Heart left ventricle (tissue), 16 donors: Measurements from ENCODE around the gene ZSWIM2. TPM values are rescaled to one million over a fixed set of nuclear protein-coding genes. Genes with fewer than 3 reads are reported as not detected.

Source experiments
- ATAC-seq, 4 donors: fragments of 200-7000 bp; cut with Tn5 transposase; one replicate each; pipeline ENCODE4 v1.9.1; 2020 to 2022; ENCODE audit warnings: moderate library complexity in 4 of 4, mild to moderate bottlenecking in 3 of 4, moderate number of reproducible peaks in 1 of 4
- DNase-seq, 5 donors: peaks; one replicate each; pipeline ENCODE4 v3.0.0-alpha.2; 2020
- H3K27ac ChIP-seq, 12 donors: fragments of 200-600 bp; sonication (generic) in 4 of 12; one replicate each; pipeline versions ENCODE4 v1.5.0 to v1.8.0; 2016 to 2022; ENCODE audit warnings: mild to moderate bottlenecking in 2 of 12
- H3K27me3 ChIP-seq, 9 donors: fragments of 200-600 bp; sonication (generic) in 2 of 9; one replicate each; pipeline versions ENCODE4 v1.5.1 to v1.8.0; 2016 to 2022; ENCODE audit warnings: mild to moderate bottlenecking in 3 of 9
- H3K36me3 ChIP-seq, 9 donors: fragments of 200-600 bp; sonication (generic) in 2 of 9; one replicate each; pipeline versions ENCODE4 v1.5.0 to v1.8.0; 2018 to 2022; ENCODE audit warnings: mild to moderate bottlenecking in 2 of 9
- H3K4me1 ChIP-seq, 12 donors: fragments of 200-600 bp; sonication (generic) in 4 of 12; one replicate each; pipeline versions ENCODE4 v1.5.0 to v1.8.0; 2016 to 2022; ENCODE audit warnings: mild to moderate bottlenecking in 3 of 12
- H3K4me3 ChIP-seq, 12 donors: fragments of 200-600 bp; sonication (generic) in 4 of 12; one replicate each; pipeline versions ENCODE4 v1.5.0 to v1.8.0; 2017 to 2022; ENCODE audit warnings: mild to moderate bottlenecking in 9 of 12, moderate library complexity in 4 of 12
- H3K9me3 ChIP-seq, 12 donors: fragments of 200-600 bp; sonication (generic) in 4 of 12; one replicate each; pipeline versions ENCODE4 v1.5.0 to v1.8.0; 2016 to 2022; ENCODE audit warnings: mild to moderate bottlenecking in 1 of 12
- POLR2A ChIP-seq, 2 donors: fragments of 450-650 bp; IDR thresholded peaks; one replicate each; pipeline ENCODE4 v1.6.1; 2017; ENCODE audit warnings: antibody characterized with exemption in 2 of 2, mild to moderate bottlenecking in 2 of 2, moderate library complexity in 2 of 2
- WGBS, 4 donors: extraction: QIAGEN DNeasy Blood & Tissue Kit in 2 of 4; methylation state at CpG; one replicate each; pipeline versions ENCODE4 v1.1.5 to v1.1.7; 2013 to 2018; 5-methylcytosine and 5-hydroxymethylcytosine counted together
- intact Hi-C, 10 donors: fragments of 100-400 bp; cut with DNase I; formaldehyde crosslinking; loops; one replicate each; pipeline versions ENCODE4 v1.11.1 to v1.14.2; 2022
- polyA plus RNA-seq, 2 donors: library from polyadenylated mRNA; stranded (reverse); fragments of 200-250 nt; gene quantifications; one replicate each; pipeline ENCODE4 v1.2.3, GENCODE V29; 2013
- total RNA-seq, 9 donors: library from RNA; depleted of rRNA in 2 of 9; stranded (reverse); fragments of >200 nt in 2 of 9; fragmentation: NEBNext Ultra II Directional in 3 of 9; extraction: Animal tissue kit (Norgen Biotek cat#: 25700) in 3 of 9; gene quantifications; one replicate each; pipeline versions ENCODE4 v1.1.0 to v1.2.4, GENCODE V29; 2016 to 2023
- TF ChIP-seq, protein P1 (sequence below), 12 donors: fragments of 200-600 bp; sonication (generic) in 4 of 12; IDR thresholded peaks; one replicate each; pipeline versions ENCODE4 v1.5.0 to v1.8.0; 2018 to 2022; ENCODE audit warnings: antibody characterized with exemption in 12 of 12, mild to moderate bottlenecking in 5 of 12
- donor health status: ischemic (EF 13 %, LVEDD 7.1; RV severe dilation, severe dysfunction).
- donor health status: healthy with polysubstance abuse.
- donor health status: DM: no; HTN: yes; CAD: no.
- donor health status: DM: no; HTN: no; CAD: no.
- donor health status: ischemic (EF 25% LVEDD 6.9; RV normal size, moderate dysfunction).
- donor health status: ischemic (EF 25% LVEDD 5.7; RV mildly dilated, moderate dysfunction).
- donor health status: healthy.
- donor health status: DM: yes; HTN: yes; CAD: no.
- donor health status: ischemic (EF 35%, LVEDD 5.7; RV mildly dilated, moderate dysfunction).
- donor health status: nonischemic (EF 11% LVEDD 7.7; RV severe dilation, severe dysfunction).
- donor health status: DM: yes; HTN: yes; CAD: no.
- donor health status: PGD.
- donor health status: ischemic (EF 29% LVEDD 5.4; RV normal size, mild dysfunction).
- donor health status: nonischemic (EF 23%, LVEDD 6.1; RV moderate dilation, normal function).

The ZSWIM2 gene
- total and polyA plus RNA-seq, 11 donors = not detected

DNA sequence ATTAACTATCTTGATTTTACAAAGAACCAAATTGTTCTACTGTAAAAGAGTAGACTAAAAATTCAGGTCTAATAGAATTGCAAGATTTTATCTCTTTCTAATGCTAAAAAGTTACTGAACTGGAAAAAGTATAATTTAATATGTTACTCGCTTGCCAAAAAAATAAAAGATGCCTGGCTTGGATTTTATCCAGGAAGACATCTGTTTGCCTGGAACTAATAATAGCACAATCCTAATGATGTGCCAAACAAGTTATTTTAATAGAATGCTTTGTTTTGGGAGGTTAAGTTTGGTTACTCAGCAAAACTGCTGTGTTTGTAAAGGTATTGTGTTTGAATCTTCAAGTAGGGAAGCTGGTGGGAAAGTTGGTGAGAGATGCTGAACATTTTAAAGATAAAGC, 19.4 kb upstream of the ZSWIM2 start:
- H3K27ac ChIP-seq = peak overlapping the region in 1 of 12 donors; percentile 6
- peaks cover 0 to 3% (median 0%) of the 10 kb centered on the region in 12 donors for H3K9me3 ChIP-seq
- no peak for DNase-seq
- H3K4me3 ChIP-seq = no peak overlapping the region
- H3K27me3 ChIP-seq = no peaks in the 10 kb centered on the region
- no peak for ATAC-seq
- no peaks in the 10 kb centered on the region for H3K36me3 ChIP-seq
- intact Hi-C loops = loop anchor here in 7 of 10 donors (5.0 to 10.0 kb wide), 5 partner anchors 266 to 716 kb away; no protein-coding TSS in a partner anchor
- no peak for TF ChIP-seq POLR2A (IDR thresholded peaks at IDR 0.05)
- TF ChIP-seq, protein P1, sequence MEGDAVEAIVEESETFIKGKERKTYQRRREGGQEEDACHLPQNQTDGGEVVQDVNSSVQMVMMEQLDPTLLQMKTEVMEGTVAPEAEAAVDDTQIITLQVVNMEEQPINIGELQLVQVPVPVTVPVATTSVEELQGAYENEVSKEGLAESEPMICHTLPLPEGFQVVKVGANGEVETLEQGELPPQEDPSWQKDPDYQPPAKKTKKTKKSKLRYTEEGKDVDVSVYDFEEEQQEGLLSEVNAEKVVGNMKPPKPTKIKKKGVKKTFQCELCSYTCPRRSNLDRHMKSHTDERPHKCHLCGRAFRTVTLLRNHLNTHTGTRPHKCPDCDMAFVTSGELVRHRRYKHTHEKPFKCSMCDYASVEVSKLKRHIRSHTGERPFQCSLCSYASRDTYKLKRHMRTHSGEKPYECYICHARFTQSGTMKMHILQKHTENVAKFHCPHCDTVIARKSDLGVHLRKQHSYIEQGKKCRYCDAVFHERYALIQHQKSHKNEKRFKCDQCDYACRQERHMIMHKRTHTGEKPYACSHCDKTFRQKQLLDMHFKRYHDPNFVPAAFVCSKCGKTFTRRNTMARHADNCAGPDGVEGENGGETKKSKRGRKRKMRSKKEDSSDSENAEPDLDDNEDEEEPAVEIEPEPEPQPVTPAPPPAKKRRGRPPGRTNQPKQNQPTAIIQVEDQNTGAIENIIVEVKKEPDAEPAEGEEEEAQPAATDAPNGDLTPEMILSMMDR (IDR thresholded peaks at IDR 0.05) = no peak
- 38 to 55% (median 48%) methylated on average over 1 of the region's 1 CpG for WGBS, 4 donors
- peaks cover 0 to 18% (median 0%) of the 10 kb centered on the region in 12 donors for H3K4me1 ChIP-seq

DNA sequence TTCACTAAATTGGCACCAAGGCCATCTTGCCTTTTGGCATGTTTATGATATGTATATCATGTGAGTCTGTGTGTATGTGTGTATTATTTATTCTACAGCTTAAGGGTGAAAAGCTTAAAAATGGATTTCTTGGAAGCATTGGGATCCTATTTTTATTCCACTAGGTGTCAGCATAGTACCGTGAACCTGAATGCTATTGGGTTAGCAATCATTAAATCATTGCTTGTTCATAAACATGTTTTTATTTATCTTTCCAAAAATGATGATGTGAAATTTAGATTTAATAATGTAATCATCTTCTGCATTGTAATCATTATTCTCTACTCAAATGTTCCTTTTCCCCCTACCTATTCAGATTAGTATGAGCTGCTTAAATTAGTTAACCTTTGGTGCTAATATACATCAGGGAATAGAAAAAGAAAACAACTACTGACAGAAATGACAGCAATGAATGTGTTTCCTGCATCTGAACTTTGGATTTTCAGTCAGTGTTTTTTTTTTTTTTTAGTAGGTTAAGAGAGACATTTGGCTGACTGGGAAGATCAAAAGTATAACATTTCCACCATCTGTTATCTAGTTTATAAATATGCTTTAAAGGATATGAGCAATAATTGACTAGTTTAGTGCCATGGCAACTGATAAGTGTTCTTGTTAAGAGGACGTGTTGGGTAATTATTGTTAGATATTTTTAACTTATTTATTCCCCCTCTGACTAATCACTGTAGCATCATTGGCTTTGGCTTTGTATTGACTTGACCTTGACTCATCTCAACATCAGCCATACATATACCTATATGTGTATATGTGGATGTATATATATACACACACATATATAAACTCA, 14.1 kb upstream of the ZSWIM2 start:
- Histone ChIP-seq H3K4me3 (no peak overlapping the region), H3K27me3 (no peaks in the 10 kb centered on the region), H3K36me3 (no peaks in the 10 kb centered on the region), H3K27ac (no peak overlapping the region), H3K4me1 (peaks cover 0 to 7% (median 0%) of the 10 kb centered on the region in 12 donors), H3K9me3 (peaks cover 0 to 3% (median 0%) of the 10 kb centered on the region in 12 donors)
- TF ChIP-seq, protein P1 (IDR thresholded peaks at IDR 0.05) = peak; percentile 58 to 86 (median 70)
- TF ChIP-seq POLR2A (IDR thresholded peaks at IDR 0.05) = no peak
- ATAC-seq = peak in 2 of 4 donors; percentile 59 to 63
- 1 to 3% (median 2%) methylated on average over 2 of the region's 2 CpGs for WGBS, 4 donors
- no peak for DNase-seq
- intact Hi-C loops = loop anchor here (2.0 to 10.0 kb wide), 7 partner anchors 272 to 722 kb away; no protein-coding TSS in a partner anchor

DNA sequence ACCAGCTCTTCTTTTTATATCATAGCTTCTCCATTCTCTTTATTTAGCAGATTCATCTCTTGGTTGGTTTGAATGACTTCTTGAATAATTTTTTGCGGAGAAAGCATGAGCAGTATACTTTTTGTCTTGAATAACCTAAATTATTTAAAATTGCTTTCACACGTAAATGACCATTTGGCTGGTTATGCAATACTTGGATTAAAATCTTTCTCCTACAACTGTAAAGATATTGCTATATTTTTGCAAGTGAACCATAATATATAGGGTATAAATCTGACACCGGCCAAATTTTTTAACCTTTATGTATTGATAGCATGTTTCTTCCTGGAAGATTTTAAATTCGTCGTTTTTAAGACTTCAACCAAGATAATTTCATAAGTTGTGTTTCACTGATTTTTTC, 6.2 kb upstream of the ZSWIM2 start:
- TF ChIP-seq POLR2A (IDR thresholded peaks at IDR 0.05) = no peak
- TF ChIP-seq, protein P1 (IDR thresholded peaks at IDR 0.05) = no peak

GRCh38 chr2:186853951-186854350, 5.0 kb upstream of the ZSWIM2 start:
- Histone ChIP-seq H3K36me3 (no peaks in the 10 kb centered on the region), H3K27me3 (no peaks in the 10 kb centered on the region), H3K4me3 (no peak overlapping the region), H3K27ac (peak overlapping the region in 1 of 12 donors; percentile 28), H3K9me3 (peaks cover 0 to 19% (median 0%) of the 10 kb centered on the region in 12 donors), H3K4me1 (peaks cover 0 to 4% (median 0%) of the 10 kb centered on the region in 12 donors)
- DNase-seq (no peak), ATAC-seq (no peak)
- intact Hi-C loops = no loop called here
- TF ChIP-seq, protein P1 (IDR thresholded peaks at IDR 0.05) = no peak
- no peak for TF ChIP-seq POLR2A (IDR thresholded peaks at IDR 0.05)

More for the DNA sequence above, 6.2 kb upstream of the ZSWIM2 start:
- Histone ChIP-seq H3K36me3 (no peaks in the 10 kb centered on the region), H3K4me1 (no peaks in the 10 kb centered on the region), H3K9me3 (peaks cover 0 to 19% (median 0%) of the 10 kb centered on the region in 12 donors), H3K4me3 (no peak overlapping the region), H3K27me3 (no peaks in the 10 kb centered on the region), H3K27ac (no peak overlapping the region)
- no peak for ATAC-seq
- WGBS, 4 donors = 88 to 94% (median 90%) methylated on average over 5 of the region's 5 CpGs
- intact Hi-C loops = no loop called here
- DNase-seq = no peak
